Bronchial epithelial cell (primary cell): ENCODE measurements around the gene WNK2. TPM values are rescaled to one million over a fixed set of nuclear protein-coding genes. Genes with fewer than 3 reads are reported as not detected.
A peak's percentile ranks its signal among the peaks of the same experiment; 100 is the strongest.
"Not testable (repeated sequence)": the region's sequence is repeated elsewhere in the genome, so short reads cannot be mapped to it uniquely, and the experiment has no call there.

Experiments
- DNase-seq: peaks from one replicate; pipeline ENCODE4 v3.0.0-alpha.2; 2010; ENCODE audit warnings: low read depth
- FAIRE-seq: peaks from 2 replicates; lab custom pipeline; 2011; peaks lifted over from hg19 to GRCh38; lab: Jason Lieb, UNC
- H3K27me3 ChIP-seq: 2 replicates; pipeline ENCODE4 v1.5.1; 2011; ENCODE audit warnings: low read length; ENCODE audit not compliant: control insufficient read depth, insufficient read depth
- H3K36me3 ChIP-seq: 2 replicates; pipeline ENCODE4 v1.5.1; 2011; ENCODE audit warnings: low read length; ENCODE audit not compliant: control insufficient read depth, insufficient read depth
- H3K4me3 ChIP-seq: 2 replicates; pipeline ENCODE4 v1.5.1; 2011; ENCODE audit warnings: mild to moderate bottlenecking, low read depth, low read length, control low read depth
- total RNA-seq: library from RNA; depleted of rRNA; stranded (reverse); fragments of >200 nt; gene quantifications from 2 replicates; pipeline ENCODE4 v1.2.1, GENCODE V29; 2014
- TF ChIP-seq, protein P1 (sequence below): IDR thresholded peaks from 2 replicates; pipeline ENCODE4 v1.5.1; 2011; ENCODE audit warnings: mild to moderate bottlenecking, moderate library complexity, low read length, control low read depth, inconsistent platforms; ENCODE audit not compliant: insufficient read depth, severe bottlenecking

The WNK2 gene
- total RNA-seq, 1 donor from 2014 or later, result under 0.01 TPM

DNA sequence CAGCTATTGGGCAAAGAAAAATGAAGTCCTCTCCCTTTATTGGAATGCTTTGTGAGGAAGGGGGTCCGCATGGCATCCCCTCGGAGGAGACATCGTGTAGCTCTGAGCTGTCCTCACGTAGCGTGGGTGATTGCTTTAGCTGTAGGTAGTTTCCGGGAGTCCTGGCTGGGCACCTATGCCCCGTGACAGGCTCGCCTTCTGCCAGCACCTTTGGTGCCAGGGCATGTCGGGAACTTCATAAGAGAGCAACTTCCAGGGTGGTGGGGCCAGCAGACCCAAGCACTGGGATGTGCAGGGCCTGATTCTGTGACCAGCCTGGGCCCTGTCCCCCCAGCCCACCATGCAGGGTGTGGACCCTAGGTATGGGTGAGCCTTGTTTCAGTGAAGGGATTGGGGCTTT lies 64.0 kb downstream of the WNK2 start:
- H3K27me3 ChIP-seq, result no peaks in the 10 kb centered on the region
- TF ChIP-seq, protein P1, sequence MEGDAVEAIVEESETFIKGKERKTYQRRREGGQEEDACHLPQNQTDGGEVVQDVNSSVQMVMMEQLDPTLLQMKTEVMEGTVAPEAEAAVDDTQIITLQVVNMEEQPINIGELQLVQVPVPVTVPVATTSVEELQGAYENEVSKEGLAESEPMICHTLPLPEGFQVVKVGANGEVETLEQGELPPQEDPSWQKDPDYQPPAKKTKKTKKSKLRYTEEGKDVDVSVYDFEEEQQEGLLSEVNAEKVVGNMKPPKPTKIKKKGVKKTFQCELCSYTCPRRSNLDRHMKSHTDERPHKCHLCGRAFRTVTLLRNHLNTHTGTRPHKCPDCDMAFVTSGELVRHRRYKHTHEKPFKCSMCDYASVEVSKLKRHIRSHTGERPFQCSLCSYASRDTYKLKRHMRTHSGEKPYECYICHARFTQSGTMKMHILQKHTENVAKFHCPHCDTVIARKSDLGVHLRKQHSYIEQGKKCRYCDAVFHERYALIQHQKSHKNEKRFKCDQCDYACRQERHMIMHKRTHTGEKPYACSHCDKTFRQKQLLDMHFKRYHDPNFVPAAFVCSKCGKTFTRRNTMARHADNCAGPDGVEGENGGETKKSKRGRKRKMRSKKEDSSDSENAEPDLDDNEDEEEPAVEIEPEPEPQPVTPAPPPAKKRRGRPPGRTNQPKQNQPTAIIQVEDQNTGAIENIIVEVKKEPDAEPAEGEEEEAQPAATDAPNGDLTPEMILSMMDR, result no peak
- FAIRE-seq, result no peak
- no peak for DNase-seq
- no peaks in the 10 kb centered on the region for H3K36me3 ChIP-seq
- H3K4me3 ChIP-seq, result no peak overlapping the region

DNA sequence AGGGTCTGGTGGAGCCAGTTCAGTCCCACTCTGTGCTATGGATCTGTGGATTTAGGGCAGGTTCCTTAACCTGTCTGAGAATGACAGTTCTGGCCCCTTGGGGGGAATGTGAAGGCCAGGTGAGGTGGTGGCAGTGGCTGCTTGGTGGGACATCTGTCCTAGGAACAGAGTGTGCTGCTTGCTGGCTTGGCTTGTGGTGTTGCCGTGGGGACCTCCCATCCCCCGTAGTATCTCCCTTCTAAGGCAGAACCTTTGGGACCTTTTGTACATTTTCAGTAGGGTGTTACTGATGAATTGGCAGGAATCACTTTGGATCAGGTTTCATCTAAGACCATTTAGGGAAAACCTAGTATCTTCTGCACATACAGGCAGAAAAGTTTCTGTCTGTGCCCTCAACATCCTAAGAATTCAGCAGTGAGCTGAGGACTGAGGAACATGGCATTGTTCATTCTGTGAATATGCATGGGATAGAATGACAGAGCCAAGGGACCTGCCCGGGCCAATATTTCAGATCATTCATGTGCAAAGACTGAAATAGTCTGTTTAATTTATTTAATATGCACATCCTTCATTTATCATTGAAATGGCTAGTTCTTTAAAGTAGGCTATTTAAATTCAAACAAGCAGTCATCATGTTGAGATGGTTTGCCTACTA lies 64.6 kb downstream of the WNK2 start:
- Histone ChIP-seq H3K27me3 (no peaks in the 10 kb centered on the region), H3K36me3 (no peaks in the 10 kb centered on the region), H3K4me3 (no peak overlapping the region)
- TF ChIP-seq, protein P1, result no peak
- FAIRE-seq (no peak), DNase-seq (no peak)

DNA sequence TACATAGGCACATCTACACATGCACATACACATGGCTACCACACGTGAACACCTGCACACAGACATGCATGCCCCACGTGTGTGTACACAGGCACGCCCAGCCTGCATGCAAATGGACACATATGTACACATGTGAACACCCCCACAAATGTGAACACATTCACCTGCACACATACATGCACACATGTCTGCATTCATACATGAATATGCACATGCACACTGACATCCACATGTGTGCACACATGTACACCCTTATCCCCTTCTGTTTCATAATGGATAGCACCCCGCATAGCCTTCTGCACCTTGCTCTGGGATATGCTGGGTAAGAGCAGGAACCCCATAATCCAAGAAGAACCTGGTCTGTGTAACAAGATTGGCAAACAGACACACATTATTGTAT lies 66.2 kb downstream of the WNK2 start:
- FAIRE-seq, result peak; percentile 68
- TF ChIP-seq, protein P1, result no peak
- H3K36me3 ChIP-seq, result no peaks in the 10 kb centered on the region
- DNase-seq, result no peak
- H3K27me3 ChIP-seq, result no peaks in the 10 kb centered on the region
- H3K4me3 ChIP-seq, result no peak overlapping the region

DNA sequence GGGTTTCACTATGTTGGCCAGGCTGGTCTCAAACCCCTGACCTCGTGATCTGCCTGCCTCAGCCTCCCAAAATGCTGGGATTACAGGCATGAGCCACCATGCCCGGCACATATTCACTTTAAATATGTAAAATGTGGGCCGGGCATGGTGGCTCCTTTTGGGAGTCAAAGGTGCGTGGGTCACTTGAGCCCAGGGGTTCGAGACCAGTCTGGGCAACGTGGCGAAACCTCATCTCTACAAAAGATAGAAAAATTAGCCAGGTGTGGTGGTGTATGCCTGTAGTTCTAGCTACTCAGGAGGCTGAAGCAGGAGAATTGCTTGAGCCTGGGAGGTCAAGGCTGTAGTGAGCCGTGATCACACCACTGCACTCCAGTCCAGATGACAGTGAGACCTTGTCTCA lies 67.4 kb downstream of the WNK2 start:
- DNase-seq, FAIRE-seq, H3K36me3 ChIP-seq: not testable (repeated sequence)

DNA sequence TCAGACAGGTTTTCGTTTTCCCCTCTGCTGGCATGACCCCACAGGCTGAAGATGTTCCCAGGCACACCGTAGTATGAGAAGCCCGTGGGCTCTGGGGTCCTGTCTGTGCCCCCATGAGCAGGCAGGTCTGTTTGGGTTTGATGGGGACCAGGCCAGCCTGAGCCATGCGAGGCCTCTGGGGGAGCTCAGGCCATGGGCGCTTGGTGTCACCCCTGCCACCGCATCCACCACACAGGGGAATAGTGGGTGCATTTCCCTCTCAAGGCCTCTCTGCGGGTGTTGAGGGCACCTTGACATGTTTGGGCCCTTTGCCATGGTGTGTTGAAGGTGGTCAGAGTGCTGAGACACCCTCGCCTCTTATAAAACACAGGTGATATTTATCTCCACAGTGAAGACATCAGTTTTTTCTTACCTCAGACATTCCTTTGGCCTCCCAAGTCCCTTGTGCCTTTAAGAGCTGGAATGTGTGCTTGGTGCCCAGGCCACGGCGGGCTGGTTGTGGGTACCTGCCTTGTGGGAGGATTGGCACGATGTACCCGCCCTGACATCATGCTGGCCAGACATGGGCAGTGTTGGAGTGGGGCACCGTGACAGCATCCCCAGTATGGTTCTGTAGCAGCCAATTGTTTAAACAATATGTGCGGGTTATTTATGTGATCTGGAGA lies 68.3 kb downstream of the WNK2 start:
- DNase-seq (no peak), FAIRE-seq (no peak)
- TF ChIP-seq, protein P1, result no peak
- Histone ChIP-seq H3K4me3 (no peak overlapping the region), H3K27me3 (no peaks in the 10 kb centered on the region), H3K36me3 (no peaks in the 10 kb centered on the region)

More for the DNA sequence above, 67.4 kb downstream of the WNK2 start:
- not testable (repeated sequence) for H3K27me3 ChIP-seq, H3K4me3 ChIP-seq

DNA sequence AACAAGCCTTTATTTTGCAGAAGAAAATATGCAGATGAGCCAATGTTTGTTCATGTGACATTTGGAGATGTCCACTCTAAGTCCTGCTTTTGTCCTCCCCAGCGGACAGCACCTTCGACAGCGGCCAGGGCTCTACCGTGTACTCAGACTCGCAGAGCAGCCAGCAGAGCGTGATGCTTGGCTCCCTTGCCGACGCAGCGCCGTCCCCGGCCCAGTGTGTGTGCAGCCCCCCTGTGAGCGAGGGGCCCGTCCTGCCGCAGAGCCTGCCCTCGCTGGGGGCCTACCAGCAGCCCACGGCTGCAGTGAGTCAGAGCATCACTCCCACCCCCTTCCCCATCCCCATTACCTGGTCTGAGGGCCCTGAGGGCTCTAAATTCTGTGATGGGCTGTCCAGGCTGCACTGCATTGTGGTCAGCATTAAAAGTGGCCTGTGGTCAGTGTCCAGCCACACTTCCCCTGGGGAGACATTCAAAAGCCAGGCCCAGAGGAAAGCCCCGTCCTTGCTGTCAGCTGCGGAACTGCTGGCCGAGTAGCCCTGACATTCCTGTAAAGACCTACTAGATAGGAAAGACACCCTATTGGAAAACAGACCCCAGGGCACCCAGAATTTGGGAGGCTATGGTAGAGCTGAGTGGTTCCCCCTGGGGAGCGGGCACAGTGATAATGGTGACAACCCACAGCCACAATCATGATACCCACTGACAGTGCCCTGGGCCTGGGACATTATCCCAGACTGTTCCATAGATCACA lies 69.0 kb downstream of the WNK2 start:
- DNase-seq, result no peak
- TF ChIP-seq, protein P1, result no peak

More for the DNA sequence above, 69.0 kb downstream of the WNK2 start:
- Histone ChIP-seq H3K36me3 (no peaks in the 10 kb centered on the region), H3K27me3 (no peaks in the 10 kb centered on the region), H3K4me3 (no peak overlapping the region)
- no peak for FAIRE-seq
